ENCODE data around the gene GM2A.

DNA sequence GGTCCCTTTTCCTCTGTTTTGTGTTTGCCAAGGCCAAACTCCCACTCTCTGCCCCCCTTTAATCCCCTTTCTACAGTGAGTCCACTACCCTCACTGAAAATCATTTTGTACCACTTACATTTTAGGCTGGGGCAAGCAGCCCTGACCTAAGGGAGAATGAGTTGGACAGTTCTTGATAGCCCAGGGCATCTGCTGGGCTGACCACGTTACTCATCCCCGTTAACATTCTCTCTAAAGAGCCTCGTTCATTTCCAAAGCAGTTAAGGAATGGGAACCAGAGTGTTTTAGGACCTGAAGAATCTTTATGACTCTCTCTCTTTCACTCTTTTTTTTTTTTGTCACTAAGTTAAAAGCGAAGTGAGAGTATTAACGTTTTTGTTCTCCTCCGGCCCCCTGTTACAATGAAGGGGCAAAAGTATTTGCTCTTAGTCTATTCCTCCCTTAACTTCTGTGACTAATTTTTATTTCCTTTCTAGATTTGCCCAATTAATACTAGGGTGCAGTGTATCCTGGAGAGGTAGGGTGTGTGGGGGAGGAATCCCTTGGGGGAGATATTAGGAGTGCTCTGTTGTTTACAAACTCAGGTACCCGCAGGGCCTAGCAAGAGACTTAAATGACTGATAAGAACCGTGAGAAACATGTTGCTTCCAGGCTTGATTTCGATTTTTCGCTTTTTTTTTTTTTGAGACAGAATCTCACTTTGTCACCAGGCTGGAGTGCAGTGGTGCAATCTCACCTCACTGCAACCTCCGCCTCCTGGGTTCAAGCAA lies 14.7 kb downstream of the GM2A start:
- TF ChIP-seq, protein P1, sequence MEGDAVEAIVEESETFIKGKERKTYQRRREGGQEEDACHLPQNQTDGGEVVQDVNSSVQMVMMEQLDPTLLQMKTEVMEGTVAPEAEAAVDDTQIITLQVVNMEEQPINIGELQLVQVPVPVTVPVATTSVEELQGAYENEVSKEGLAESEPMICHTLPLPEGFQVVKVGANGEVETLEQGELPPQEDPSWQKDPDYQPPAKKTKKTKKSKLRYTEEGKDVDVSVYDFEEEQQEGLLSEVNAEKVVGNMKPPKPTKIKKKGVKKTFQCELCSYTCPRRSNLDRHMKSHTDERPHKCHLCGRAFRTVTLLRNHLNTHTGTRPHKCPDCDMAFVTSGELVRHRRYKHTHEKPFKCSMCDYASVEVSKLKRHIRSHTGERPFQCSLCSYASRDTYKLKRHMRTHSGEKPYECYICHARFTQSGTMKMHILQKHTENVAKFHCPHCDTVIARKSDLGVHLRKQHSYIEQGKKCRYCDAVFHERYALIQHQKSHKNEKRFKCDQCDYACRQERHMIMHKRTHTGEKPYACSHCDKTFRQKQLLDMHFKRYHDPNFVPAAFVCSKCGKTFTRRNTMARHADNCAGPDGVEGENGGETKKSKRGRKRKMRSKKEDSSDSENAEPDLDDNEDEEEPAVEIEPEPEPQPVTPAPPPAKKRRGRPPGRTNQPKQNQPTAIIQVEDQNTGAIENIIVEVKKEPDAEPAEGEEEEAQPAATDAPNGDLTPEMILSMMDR (conservative IDR thresholded peaks at IDR 0.05) = no peak
- no peak for TF ChIP-seq EZH2 (IDR thresholded peaks at IDR 0.05; ENCODE audit: low read depth)
